Thyroid gland (tissue), 4 donors: ENCODE results near the gene ARTN. TPM values are rescaled to one million over a fixed set of nuclear protein-coding genes. Genes with fewer than 3 reads are reported as not detected.

Experiments used
- DNase-seq, 2 donors: peaks; one replicate each; pipeline ENCODE4 v3.0.0-alpha.2; 2019
- H3K27ac ChIP-seq, 3 donors: fragments of 200-600 bp; sonication (generic); 1 replicate in 2 of 3; 2 replicates in 1 of 3; pipeline ENCODE4 v1.5.1; 2016 to 2019; ENCODE audit warnings: mild to moderate bottlenecking in 1 of 3, moderate library complexity in 1 of 3
- H3K27me3 ChIP-seq: fragments of 200-600 bp; sonication (generic); one replicate; pipeline ENCODE4 v1.5.1; 2019
- H3K36me3 ChIP-seq, 2 donors: fragments of 200-600 bp; sonication (generic); one replicate each; pipeline ENCODE4 v1.5.1; 2016 to 2019
- H3K4me1 ChIP-seq, 2 donors: fragments of 200-600 bp; sonication (generic); one replicate each; pipeline ENCODE4 v1.5.1; 2017 to 2019
- H3K4me3 ChIP-seq, 3 donors: fragments of 200-600 bp; sonication (generic); replicated peaks in 1 of 3; 1 replicate in 2 of 3; 2 replicates in 1 of 3; pipeline ENCODE4 v1.5.1; 2016; ENCODE audit warnings: mild to moderate bottlenecking in 1 of 3
- H3K9me3 ChIP-seq: fragments of 200-600 bp; sonication (generic); one replicate; pipeline ENCODE4 v1.5.1; 2017
- POLR2A ChIP-seq, 2 donors: fragments of 450-650 bp; IDR thresholded peaks; one replicate each; pipeline ENCODE4 v1.6.1; 2017; ENCODE audit warnings: antibody characterized with exemption in 2 of 2, mild to moderate bottlenecking in 2 of 2, moderate library complexity in 1 of 2
- WGBS, 2 donors: methylation state at CpG; one replicate each; pipeline ENCODE4 v1.1.5; 2017; 5-methylcytosine and 5-hydroxymethylcytosine counted together
- intact Hi-C: fragments of 100-400 bp; cut with DNase I; formaldehyde crosslinking; loops from one replicate; pipeline ENCODE4 v1.15.1; 2023
- total RNA-seq, 4 donors: library from RNA; depleted of rRNA; stranded (reverse); fragments of >200 nt; gene quantifications; one replicate each; pipeline ENCODE4 v1.2.3, GENCODE V29; 2016
- TF ChIP-seq, protein P1 (sequence below), 6 experiments: fragments of 200-600 bp in 3 of 6; fragments of 450-650 bp in 3 of 6; sonication (generic) in 3 of 6; IDR thresholded peaks; one replicate each; pipeline ENCODE4 v1.5.1; 2016 to 2019; ENCODE audit warnings: antibody characterized with exemption in 6 of 6, mild to moderate bottlenecking in 2 of 6, inconsistent platforms in 1 of 6, moderate library complexity in 1 of 6

ARTN gene
- total RNA-seq, 4 donors from 2014 or later: 0.40 to 2.0 (median 0.80) TPM

DNA sequence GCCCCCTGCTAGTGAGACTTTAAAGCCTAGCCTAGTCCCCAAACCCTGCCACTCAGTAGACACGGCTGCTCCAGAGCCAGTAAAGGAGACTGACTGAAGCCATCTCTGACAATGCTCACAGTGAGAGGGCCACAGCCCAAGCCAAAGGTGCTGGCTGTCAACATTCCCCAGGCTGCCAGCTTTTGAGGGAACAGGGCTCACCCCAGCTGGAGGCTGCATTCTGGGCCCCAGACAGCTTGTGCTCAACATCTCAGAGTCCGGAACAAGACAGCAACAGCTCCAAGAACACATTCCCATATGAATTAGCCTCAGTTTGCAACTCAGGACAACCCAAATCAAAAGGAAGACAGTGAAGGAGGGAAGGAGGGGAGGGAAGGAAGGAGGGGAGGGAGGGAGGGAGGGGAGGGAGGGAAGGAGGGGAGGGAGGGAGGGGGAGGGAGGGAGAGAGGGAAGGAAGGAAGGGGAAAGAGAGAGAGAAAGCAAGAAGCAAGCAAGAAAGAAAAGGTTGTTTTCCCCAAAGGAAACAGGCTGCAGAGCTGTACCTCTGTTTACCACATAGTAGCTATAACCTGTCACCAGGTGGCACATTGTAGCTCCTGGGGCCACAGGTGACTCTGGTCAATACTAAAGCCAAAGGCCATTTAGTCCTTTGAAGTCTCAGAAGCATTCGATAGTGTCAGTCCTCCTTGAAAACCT is 5.4 kb downstream of the ARTN start:
- TF ChIP-seq, protein P1, sequence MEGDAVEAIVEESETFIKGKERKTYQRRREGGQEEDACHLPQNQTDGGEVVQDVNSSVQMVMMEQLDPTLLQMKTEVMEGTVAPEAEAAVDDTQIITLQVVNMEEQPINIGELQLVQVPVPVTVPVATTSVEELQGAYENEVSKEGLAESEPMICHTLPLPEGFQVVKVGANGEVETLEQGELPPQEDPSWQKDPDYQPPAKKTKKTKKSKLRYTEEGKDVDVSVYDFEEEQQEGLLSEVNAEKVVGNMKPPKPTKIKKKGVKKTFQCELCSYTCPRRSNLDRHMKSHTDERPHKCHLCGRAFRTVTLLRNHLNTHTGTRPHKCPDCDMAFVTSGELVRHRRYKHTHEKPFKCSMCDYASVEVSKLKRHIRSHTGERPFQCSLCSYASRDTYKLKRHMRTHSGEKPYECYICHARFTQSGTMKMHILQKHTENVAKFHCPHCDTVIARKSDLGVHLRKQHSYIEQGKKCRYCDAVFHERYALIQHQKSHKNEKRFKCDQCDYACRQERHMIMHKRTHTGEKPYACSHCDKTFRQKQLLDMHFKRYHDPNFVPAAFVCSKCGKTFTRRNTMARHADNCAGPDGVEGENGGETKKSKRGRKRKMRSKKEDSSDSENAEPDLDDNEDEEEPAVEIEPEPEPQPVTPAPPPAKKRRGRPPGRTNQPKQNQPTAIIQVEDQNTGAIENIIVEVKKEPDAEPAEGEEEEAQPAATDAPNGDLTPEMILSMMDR (IDR thresholded peaks at IDR 0.05): no peak
- TF ChIP-seq POLR2A (IDR thresholded peaks at IDR 0.05): no peak
- no peaks in the 10 kb centered on the region for H3K36me3 ChIP-seq
- intact Hi-C loops: no loop called here
- 67 to 68% methylated on average over 3 of the region's 3 CpGs for WGBS, 2 donors
- H3K4me1 ChIP-seq: peaks cover 0 to 25% of the 10 kb centered on the region in 2 donors
- no peaks in the 10 kb centered on the region for H3K27me3 ChIP-seq
- no peak overlapping the region for H3K27ac ChIP-seq
- no peak overlapping the region for H3K4me3 ChIP-seq
- DNase-seq: no peak
- no peaks in the 10 kb centered on the region for H3K9me3 ChIP-seq

DNA sequence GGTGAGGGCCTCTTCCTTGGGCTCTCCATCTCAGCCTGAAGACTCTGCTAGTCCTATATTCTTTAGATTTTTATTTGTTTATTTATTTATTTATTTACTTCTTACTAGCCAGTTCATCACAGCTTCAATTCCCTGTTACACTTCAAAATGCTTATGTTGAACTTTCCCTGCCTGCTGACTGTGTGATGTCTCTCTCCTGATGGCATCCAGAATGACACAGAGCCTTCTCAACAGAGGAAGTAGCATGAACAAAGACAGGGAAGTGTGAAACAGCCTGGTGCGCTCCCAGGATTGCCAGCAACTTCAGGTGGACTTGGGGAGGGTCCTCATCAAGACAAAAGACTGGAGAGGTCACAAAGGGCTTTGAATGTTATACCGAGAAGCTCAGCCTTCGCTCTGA is 8.8 kb downstream of the ARTN start:
- 75 to 96% methylated on average over 3 of the region's 3 CpGs for WGBS, 2 donors
- intact Hi-C loops: no loop called here

DNA sequence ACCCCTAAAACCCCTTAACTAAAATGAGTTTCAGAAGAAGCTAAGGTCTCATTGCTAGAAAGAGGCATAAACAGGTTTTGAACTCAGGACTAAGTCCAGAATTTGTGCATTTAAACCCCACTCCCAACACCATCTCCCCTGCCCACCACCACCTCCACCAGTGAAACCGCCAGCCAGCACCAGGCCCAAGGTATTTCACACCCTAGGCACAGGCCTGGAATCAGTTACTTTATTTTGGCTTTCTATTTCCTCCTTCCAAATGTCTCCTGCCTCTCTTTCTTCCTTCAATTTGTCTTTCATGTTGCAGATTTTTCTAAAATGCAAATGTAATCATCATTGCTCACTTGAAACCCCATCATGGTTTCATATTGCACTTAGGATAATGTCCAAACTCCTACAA is 11.3 kb downstream of the ARTN start:
- WGBS, 2 donors: 94 to 97% methylated on average over 1 of the region's 1 CpG
- no peak overlapping the region for H3K4me3 ChIP-seq
- no peaks in the 10 kb centered on the region for H3K36me3 ChIP-seq
- DNase-seq: no peak
- no peaks in the 10 kb centered on the region for H3K27me3 ChIP-seq
- H3K27ac ChIP-seq: no peak overlapping the region
- H3K4me1 ChIP-seq: peaks cover 22 to 32% of the 10 kb centered on the region in 2 donors
- intact Hi-C loops: no loop called here
- no peaks in the 10 kb centered on the region for H3K9me3 ChIP-seq
- no peak for TF ChIP-seq POLR2A (IDR thresholded peaks at IDR 0.05)
- TF ChIP-seq, protein P1 (IDR thresholded peaks at IDR 0.05): no peak

More for the DNA sequence above, 8.8 kb downstream of the ARTN start:
- Histone ChIP-seq H3K9me3 (no peaks in the 10 kb centered on the region), H3K27me3 (no peaks in the 10 kb centered on the region), H3K36me3 (no peaks in the 10 kb centered on the region), H3K4me1 (peaks cover 9 to 14% of the 10 kb centered on the region in 2 donors), H3K27ac (no peak overlapping the region), H3K4me3 (no peak overlapping the region)
- DNase-seq: no peak
- TF ChIP-seq, protein P1 (IDR thresholded peaks at IDR 0.05): no peak
- TF ChIP-seq POLR2A (IDR thresholded peaks at IDR 0.05): no peak

DNA sequence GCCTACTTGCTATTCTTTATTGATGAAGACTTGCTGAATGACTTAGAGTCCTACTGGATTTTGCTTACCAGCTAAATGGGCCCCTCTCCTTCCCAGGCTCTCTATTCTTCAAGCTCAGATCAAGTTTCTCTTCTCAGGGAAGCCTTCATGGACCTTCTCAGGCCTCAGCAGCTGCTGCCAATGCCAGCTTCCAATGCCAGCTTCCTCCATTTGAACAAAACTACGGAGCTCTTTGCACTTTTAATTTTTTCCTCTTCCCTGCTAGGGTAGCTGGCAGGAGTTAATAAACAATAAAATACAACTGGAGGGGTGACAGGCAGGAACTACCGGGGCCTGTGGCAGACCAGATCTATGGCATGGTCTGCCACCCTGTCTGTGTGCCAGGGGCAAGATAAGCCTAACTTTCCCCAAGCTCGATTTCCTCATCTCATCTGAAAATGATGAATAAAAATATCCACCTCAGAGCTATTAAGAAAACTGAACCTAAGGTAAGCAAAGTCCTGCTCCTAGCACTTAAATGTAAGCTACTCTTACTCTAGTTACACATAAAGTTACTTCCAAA is 12.2 kb downstream of the ARTN start:
- intact Hi-C loops: no loop called here
- Histone ChIP-seq H3K36me3 (no peaks in the 10 kb centered on the region), H3K9me3 (no peaks in the 10 kb centered on the region), H3K4me1 (peaks cover 22 to 41% of the 10 kb centered on the region in 2 donors), H3K27ac (peak overlapping the region; percentile 27 to 96 (median 96)), H3K4me3 (peak overlapping the region; percentile 46 to 83 (median 75)), H3K27me3 (no peaks in the 10 kb centered on the region)
- WGBS, 2 donors: 10 to 14% methylated on average over 3 of the region's 3 CpGs
- TF ChIP-seq, protein P1 (IDR thresholded peaks at IDR 0.05): no peak
- no peak for TF ChIP-seq POLR2A (IDR thresholded peaks at IDR 0.05)
- DNase-seq: no peak
